Panc1 (cell line): ENCODE measurements around the gene MIA2.

Source experiments
- POLR2AphosphoS5 ChIP-seq: IDR thresholded peaks from 2 replicates; pipeline ENCODE4 v1.6.1; 2012; ENCODE audit warnings: mild to moderate bottlenecking, low read depth, low read length, moderate library complexity
- REST ChIP-seq, 2 experiments: IDR thresholded peaks; 2 replicates each; pipeline ENCODE4 v1.6.1; 2011 to 2012; ENCODE audit warnings: low read depth in 2 of 2, control low read depth in 1 of 2, low read length in 1 of 2, mild to moderate bottlenecking in 1 of 2, moderate library complexity in 1 of 2; ENCODE audit not compliant: insufficient read depth in 1 of 2
- SIN3A ChIP-seq: IDR thresholded peaks from 2 replicates; pipeline ENCODE4 v1.6.1; 2012; ENCODE audit warnings: low read depth, mild to moderate bottlenecking, low read length, moderate library complexity, borderline replicate concordance; ENCODE audit not compliant: insufficient read depth
- TCF7L2 ChIP-seq: IDR thresholded peaks from 2 replicates; pipeline ENCODE4 v1.6.1; 2011; ENCODE audit warnings: mild to moderate bottlenecking, low read depth, low read length, inconsistent platforms
- TF ChIP-seq, protein P1 (sequence below): fragments of 450-650 bp; IDR thresholded peaks from 2 replicates; pipeline ENCODE4 v1.5.1; 2017; ENCODE audit warnings: mild to moderate bottlenecking

GRCh38 chr14:39268393-39268792, 34.7 kb downstream of the MIA2 start:
- TF ChIP-seq, protein P1, sequence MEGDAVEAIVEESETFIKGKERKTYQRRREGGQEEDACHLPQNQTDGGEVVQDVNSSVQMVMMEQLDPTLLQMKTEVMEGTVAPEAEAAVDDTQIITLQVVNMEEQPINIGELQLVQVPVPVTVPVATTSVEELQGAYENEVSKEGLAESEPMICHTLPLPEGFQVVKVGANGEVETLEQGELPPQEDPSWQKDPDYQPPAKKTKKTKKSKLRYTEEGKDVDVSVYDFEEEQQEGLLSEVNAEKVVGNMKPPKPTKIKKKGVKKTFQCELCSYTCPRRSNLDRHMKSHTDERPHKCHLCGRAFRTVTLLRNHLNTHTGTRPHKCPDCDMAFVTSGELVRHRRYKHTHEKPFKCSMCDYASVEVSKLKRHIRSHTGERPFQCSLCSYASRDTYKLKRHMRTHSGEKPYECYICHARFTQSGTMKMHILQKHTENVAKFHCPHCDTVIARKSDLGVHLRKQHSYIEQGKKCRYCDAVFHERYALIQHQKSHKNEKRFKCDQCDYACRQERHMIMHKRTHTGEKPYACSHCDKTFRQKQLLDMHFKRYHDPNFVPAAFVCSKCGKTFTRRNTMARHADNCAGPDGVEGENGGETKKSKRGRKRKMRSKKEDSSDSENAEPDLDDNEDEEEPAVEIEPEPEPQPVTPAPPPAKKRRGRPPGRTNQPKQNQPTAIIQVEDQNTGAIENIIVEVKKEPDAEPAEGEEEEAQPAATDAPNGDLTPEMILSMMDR: no peak
- TF ChIP-seq REST (IDR thresholded peaks at IDR 0.05; ENCODE audit: insufficient read depth in 1 of 2, low read depth in 2 of 2, low read length in 1 of 2) (no peak), POLR2AphosphoS5 (no peak), SIN3A (no peak), TCF7L2 (no peak)
